ENCODE measurements around the gene SLC6A12.

The SLC6A12 gene

GRCh38 chr12:170371-171225 is 43.4 kb downstream of the SLC6A12 start:
- no peak for DNase-seq (ENCODE audit: low read depth)

GRCh38 chr12:169528-170370 is 44.2 kb downstream of the SLC6A12 start:
- no peak overlapping the region for H3K4me3 ChIP-seq (ENCODE audit: low read depth, low read length)
- no peak for DNase-seq (ENCODE audit: low read depth)

More at GRCh38 chr12:170371-171225, 43.4 kb downstream of the SLC6A12 start:
- H3K4me3 ChIP-seq (ENCODE audit: low read depth, low read length): no peak overlapping the region

DNA sequence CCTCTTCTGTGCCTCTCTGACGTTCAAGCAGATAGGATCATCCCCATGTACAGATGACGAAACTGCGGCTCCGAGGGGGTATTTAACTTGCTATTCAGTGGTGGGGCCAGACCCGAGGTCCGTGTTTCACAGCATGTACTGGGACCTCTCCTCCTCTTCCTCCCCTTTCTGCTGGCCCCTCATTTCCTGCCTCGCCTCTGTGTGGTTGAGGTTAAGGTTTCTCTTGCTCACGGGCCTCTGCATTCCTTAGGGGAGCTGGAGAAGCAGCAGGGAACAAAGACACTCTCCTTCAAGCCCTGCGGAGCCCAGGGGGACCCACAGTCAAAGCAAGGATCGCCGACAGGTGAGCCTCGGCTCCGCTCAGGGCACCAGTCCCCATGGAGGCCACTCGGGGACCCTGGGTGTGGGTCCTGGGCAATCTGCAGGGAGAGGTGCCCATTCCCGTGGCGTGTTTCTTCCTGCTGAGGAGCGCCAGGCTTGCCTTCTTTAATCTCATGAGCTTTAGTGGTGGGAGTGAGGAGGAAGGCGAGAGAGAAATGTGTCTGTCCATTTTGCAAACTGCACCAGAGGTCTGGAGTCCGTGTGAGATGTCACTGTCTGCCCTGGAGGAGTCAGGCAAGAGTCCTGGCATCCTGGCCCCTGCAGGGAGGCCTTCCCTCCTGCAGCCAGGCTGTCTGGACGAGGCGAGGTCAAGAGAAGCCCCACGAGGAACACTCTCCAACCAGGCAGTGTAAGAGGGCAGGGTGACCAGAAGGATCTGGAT is 45.0 kb downstream of the SLC6A12 start:
- no peak overlapping the region for H3K4me3 ChIP-seq (ENCODE audit: low read depth, low read length)
- DNase-seq (ENCODE audit: low read depth): no peak

- DNase-seq (ENCODE audit: low read depth): no peak
- H3K4me3 ChIP-seq (ENCODE audit: low read depth, low read length): no peak overlapping the region
Observed at GRCh38 chr12:167959-168600, 45.9 kb downstream of the SLC6A12 start.

- DNase-seq (ENCODE audit: low read depth): no peak
- no peak overlapping the region for H3K4me3 ChIP-seq (ENCODE audit: low read depth, low read length)
Observed at GRCh38 chr12:166425-167075, 47.4 kb downstream of the SLC6A12 start.

- H3K4me3 ChIP-seq (ENCODE audit: low read depth, low read length): no peak overlapping the region
Observed at GRCh38 chr12:165862-166368, 48.0 kb downstream of the SLC6A12 start.

GRCh38 chr12:164207-164606 is 49.8 kb downstream of the SLC6A12 start:
- no peak for DNase-seq (ENCODE audit: low read depth)
- H3K4me3 ChIP-seq (ENCODE audit: low read depth, low read length): no peak overlapping the region

More at GRCh38 chr12:165862-166368, 48.0 kb downstream of the SLC6A12 start:
- DNase-seq (ENCODE audit: low read depth): no peak

- no peak for DNase-seq (ENCODE audit: low read depth)
Observed at GRCh38 chr12:163406-163986, 50.5 kb downstream of the SLC6A12 start.

DNA sequence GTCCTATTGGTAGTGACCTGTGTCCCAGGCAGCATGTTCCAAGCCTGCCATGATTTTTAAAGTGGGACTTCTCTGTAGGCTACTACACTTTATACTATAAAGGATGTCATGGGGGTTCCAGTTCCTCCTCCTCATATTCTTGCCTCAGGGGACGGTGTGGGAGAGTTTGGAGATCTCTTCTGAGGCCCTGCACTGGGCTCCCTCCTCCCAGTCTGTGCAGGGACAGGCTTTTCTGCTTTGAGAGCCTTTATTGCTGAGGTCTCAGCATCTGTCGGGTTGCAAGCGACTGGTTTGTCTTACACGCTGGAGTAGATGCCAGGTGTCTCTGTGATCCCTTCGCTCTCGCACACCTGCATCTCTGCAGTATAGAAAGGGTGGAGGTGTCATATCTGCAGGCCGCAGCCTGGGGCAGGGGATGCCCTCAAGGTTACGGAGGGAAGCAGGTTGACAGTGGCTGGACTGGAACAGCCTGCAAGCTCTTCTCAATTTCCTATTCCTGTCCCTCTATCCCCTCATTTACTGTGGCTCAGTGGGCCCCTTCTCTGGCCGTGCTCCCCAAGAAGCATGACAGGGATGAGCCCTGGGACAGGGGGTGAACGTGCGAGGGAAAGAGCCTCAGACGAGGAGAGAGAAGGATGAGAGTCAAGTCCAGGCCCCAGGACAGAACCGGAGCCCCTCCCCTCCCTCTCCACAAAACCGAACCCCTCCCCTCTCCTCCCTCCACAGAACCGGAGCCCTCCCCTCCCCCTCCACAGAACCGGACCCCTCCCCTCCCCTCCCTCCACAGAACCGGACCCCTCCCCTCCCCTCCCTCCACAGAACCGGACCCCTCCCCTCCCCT is 51.3 kb downstream of the SLC6A12 start:
- no peak overlapping the region for H3K4me3 ChIP-seq (ENCODE audit: low read depth, low read length)
- DNase-seq (ENCODE audit: low read depth): no peak

More at GRCh38 chr12:163406-163986, 50.5 kb downstream of the SLC6A12 start:
- H3K4me3 ChIP-seq (ENCODE audit: low read depth, low read length): no peak overlapping the region

- H3K4me3 ChIP-seq (ENCODE audit: low read depth, low read length): no peak overlapping the region
- no peak for DNase-seq (ENCODE audit: low read depth)
Observed at GRCh38 chr12:161823-162222, 52.1 kb downstream of the SLC6A12 start.

GRCh38 chr12:160858-161257 is 53.1 kb downstream of the SLC6A12 start:
- no peak for DNase-seq (ENCODE audit: low read depth)
- no peak overlapping the region for H3K4me3 ChIP-seq (ENCODE audit: low read depth, low read length)

GRCh38 chr12:159156-159782 is 54.7 kb downstream of the SLC6A12 start:
- no peak for DNase-seq (ENCODE audit: low read depth)
- H3K4me3 ChIP-seq (ENCODE audit: low read depth, low read length): no peak overlapping the region

GRCh38 chr12:157644-158043 is 56.3 kb downstream of the SLC6A12 start:
- no peak overlapping the region for H3K4me3 ChIP-seq (ENCODE audit: low read depth, low read length)
- no peak for DNase-seq (ENCODE audit: low read depth)

DNA sequence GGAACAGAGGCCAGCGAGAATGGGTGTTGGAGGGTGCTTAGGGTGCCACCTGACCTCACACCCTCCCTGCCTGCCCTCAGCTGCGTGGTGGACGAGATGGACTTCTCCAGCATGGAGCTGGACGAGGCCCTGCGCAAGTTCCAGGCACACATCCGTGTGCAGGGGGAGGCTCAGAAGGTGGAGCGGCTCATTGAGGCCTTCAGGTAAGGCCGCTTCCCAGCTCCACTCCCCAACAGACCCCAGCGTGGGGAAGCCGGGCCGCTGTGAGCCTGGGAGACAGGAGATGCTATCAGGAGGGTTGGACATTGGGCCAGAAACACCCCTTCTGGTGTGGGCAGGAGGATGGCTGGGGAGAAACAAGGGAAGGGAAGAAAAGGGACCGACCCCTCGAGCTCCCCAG is 57.0 kb downstream of the SLC6A12 start:
- H3K4me3 ChIP-seq (ENCODE audit: low read depth, low read length): no peak overlapping the region
- DNase-seq (ENCODE audit: low read depth): no peak

DNA sequence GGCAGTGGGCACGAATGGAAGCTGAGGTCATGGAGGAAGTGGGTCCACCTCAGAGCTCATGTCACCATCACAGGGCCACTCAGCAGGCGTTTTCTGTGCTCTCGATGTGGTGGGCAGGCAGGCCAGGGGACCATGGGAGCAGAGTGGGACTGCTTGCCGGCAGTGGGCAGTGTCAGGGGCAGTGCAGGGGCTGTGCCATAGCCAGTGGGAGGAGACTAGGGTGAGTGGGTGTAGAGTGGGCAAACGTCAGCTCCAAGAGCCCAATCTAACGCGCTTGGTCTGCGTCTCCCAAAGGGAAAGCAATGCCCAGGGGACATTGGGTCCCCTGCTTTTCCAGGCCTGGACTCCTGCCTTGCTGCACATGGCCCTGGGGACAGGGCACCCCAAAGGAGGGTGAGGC is 58.3 kb downstream of the SLC6A12 start:
- H3K4me3 ChIP-seq (ENCODE audit: low read depth, low read length): no peak overlapping the region
- no peak for DNase-seq (ENCODE audit: low read depth)

DNA sequence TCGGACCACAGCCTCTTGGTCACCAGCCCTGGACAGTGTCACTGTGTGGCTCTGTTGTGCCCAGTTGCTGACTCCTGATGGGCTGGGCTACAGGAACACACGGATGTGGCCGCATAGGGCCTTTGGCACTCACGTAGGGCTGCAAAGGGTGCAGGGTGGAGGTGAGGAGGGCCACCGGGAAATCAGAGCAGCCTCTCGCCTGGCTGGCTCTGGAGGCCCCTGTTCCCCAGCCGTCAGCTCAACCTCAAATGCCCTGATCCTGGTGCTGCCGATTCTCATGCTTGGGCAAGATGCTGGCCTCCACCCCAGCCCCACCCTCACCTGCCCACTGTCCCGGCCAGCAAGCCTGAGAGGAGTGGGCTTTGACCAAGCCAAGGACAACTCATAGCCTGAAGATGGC is 59.0 kb downstream of the SLC6A12 start:
- DNase-seq (ENCODE audit: low read depth): no peak
- H3K4me3 ChIP-seq (ENCODE audit: low read depth, low read length): no peak overlapping the region

GRCh38 chr12:154058-154457 is 59.9 kb downstream of the SLC6A12 start:
- DNase-seq (ENCODE audit: low read depth): no peak
- H3K4me3 ChIP-seq (ENCODE audit: low read depth, low read length): no peak overlapping the region

Measured in skeletal muscle cell (primary cell).